OCI-LY3 (cell line): ENCODE results near the gene POLR1G.

Experiments
- CTCF ChIP-seq: fragments of 200-600, 300-600 bp; sonication (generic); IDR thresholded peaks from 2 replicates; pipeline ENCODE4 v1.5.1; 2014; ENCODE audit warnings: antibody characterized with exemption, low read length, low read depth
- EZH2phosphoT487 ChIP-seq: fragments of 200-600 bp; shearing (Covaris generic); IDR thresholded peaks from 2 replicates; pipeline ENCODE4 v1.6.1; 2018; ENCODE audit warnings: antibody characterized with exemption, mixed run types, low read depth

GRCh38 chr19:45420871-45421270 is 14.4 kb downstream of the POLR1G start:
- TF ChIP-seq CTCF (no peak), EZH2phosphoT487 (no peak)
